Astrocyte (in vitro differentiated cells and primary cell): ENCODE results near the gene PLPPR1. TPM values are rescaled to one million over a fixed set of nuclear protein-coding genes. Genes with fewer than 3 reads are reported as not detected.

Source experiments
- DNase-seq: peaks from one replicate; pipeline ENCODE4 v3.0.0-alpha.2; 2010; ENCODE audit warnings: low read depth
- FAIRE-seq: peaks from 2 replicates; lab custom pipeline; 2011; peaks lifted over from hg19 to GRCh38; lab: Jason Lieb, UNC
- H2AFZ ChIP-seq: 2 replicates; pipeline ENCODE4 v1.6.0; 2012; ENCODE audit warnings: low read depth, low read length, inconsistent platforms
- H3K27ac ChIP-seq: 2 replicates; pipeline ENCODE4 v1.5.1; 2011; ENCODE audit warnings: low read depth, low read length, inconsistent platforms
- H3K27me3 ChIP-seq: 2 replicates; pipeline ENCODE4 v1.6.0; 2011; ENCODE audit warnings: low read length, inconsistent platforms; ENCODE audit not compliant: insufficient read depth
- H3K36me3 ChIP-seq: 2 replicates; pipeline ENCODE4 v1.5.1; 2011; ENCODE audit warnings: low read length, inconsistent platforms; ENCODE audit not compliant: insufficient read depth
- H3K4me1 ChIP-seq: 2 replicates; pipeline ENCODE4 v1.5.1; 2011; ENCODE audit warnings: low read length, inconsistent platforms; ENCODE audit not compliant: insufficient read depth
- H3K4me2 ChIP-seq: 2 replicates; pipeline ENCODE4 v1.6.0; 2012; ENCODE audit warnings: low read length, inconsistent platforms
- H3K4me3 ChIP-seq: 2 replicates; pipeline ENCODE4 v1.5.1; 2011; ENCODE audit warnings: low read depth, mild to moderate bottlenecking, low read length, inconsistent platforms; ENCODE audit not compliant: insufficient read depth
- H3K79me2 ChIP-seq: 2 replicates; pipeline ENCODE4 v1.6.0; 2012; ENCODE audit warnings: mild to moderate bottlenecking, low read length, inconsistent platforms; ENCODE audit not compliant: insufficient read depth
- H3K9ac ChIP-seq: 2 replicates; pipeline ENCODE4 v1.6.0; 2012; ENCODE audit warnings: mild to moderate bottlenecking, low read length, inconsistent platforms
- H3K9me3 ChIP-seq: 2 replicates; pipeline ENCODE4 v1.5.1; 2012; ENCODE audit warnings: low read depth, mild to moderate bottlenecking, low read length, inconsistent platforms; ENCODE audit not compliant: insufficient read depth
- H4K20me1 ChIP-seq: 2 replicates; pipeline ENCODE4 v1.6.0; 2012; ENCODE audit warnings: low read length, inconsistent platforms; ENCODE audit not compliant: insufficient read depth
- H3K27ac Mint-ChIP-seq: one replicate; pipeline ENCODE4 v1.8.0; 2021; ENCODE audit warnings: mild to moderate bottlenecking, mixed read lengths; ENCODE audit not compliant: unreplicated experiment
- H3K27me3 Mint-ChIP-seq: one replicate; pipeline ENCODE4 v1.8.0; 2021; ENCODE audit warnings: low read depth, mixed read lengths; ENCODE audit not compliant: unreplicated experiment
- H3K36me3 Mint-ChIP-seq: one replicate; pipeline ENCODE4 v1.8.0; 2021; ENCODE audit warnings: low read depth, mixed read lengths; ENCODE audit not compliant: unreplicated experiment
- H3K4me1 Mint-ChIP-seq: one replicate; pipeline ENCODE4 v1.8.0; 2021; ENCODE audit warnings: low read depth, mixed read lengths; ENCODE audit not compliant: unreplicated experiment
- H3K4me3 Mint-ChIP-seq: one replicate; pipeline ENCODE4 v1.8.0; 2021; ENCODE audit warnings: mild to moderate bottlenecking, moderate library complexity, mixed read lengths; ENCODE audit not compliant: unreplicated experiment
- H3K9me3 Mint-ChIP-seq: one replicate; pipeline ENCODE4 v1.8.0; 2021; ENCODE audit warnings: mild to moderate bottlenecking, mixed read lengths; ENCODE audit not compliant: unreplicated experiment
- EZH2 ChIP-seq: IDR thresholded peaks from 2 replicates; pipeline ENCODE4 v1.6.1; 2012; ENCODE audit warnings: mild to moderate bottlenecking, low read length, inconsistent platforms; ENCODE audit not compliant: insufficient read depth
- total RNA-seq: library from RNA; stranded (reverse); gene quantifications from 2 replicates; pipeline ENCODE4 v1.2.1, GENCODE V29; 2021
- TF ChIP-seq, protein P1 (sequence below): IDR thresholded peaks from 2 replicates; pipeline ENCODE4 v1.5.1; 2011; ENCODE audit warnings: low read depth, mild to moderate bottlenecking, inconsistent platforms, low read length, moderate library complexity; ENCODE audit not compliant: insufficient read depth

The PLPPR1 gene
- total RNA-seq, 1 donor from 2014 or later: not detected

DNA sequence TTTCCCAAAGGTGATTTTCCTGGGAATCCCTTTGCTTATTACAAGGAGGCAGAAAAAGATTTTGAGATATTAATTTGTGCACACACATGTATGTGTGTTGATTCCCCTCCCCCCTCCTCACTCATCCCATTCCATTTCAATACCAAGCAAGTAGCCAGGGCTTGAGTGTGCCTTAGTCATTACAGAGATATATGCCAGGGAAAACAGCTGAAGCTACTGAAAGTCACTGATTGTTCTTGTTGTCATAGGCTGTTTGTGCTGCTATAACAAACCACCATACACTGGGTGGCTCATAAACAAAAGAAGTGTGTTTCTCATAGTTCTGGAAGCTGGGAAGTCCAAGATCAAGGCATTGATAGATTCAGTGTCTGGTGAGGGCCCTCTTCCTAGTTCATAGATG is 197.6 kb downstream of the PLPPR1 start:
- no peaks in the 10 kb centered on the region for H3K36me3 Mint-ChIP-seq
- DNase-seq (no peak), FAIRE-seq (no peak)
- H3K36me3 ChIP-seq: no peaks in the 10 kb centered on the region
- H3K4me1 Mint-ChIP-seq: no peaks in the 10 kb centered on the region
- H3K27ac ChIP-seq: no peak overlapping the region
- H3K9me3 ChIP-seq: no peaks in the 10 kb centered on the region
- H3K27me3 ChIP-seq: no peaks in the 10 kb centered on the region
- no peaks in the 10 kb centered on the region for H3K9me3 Mint-ChIP-seq
- no peak overlapping the region for H3K4me3 ChIP-seq
- H2AFZ ChIP-seq: no peak overlapping the region
- H4K20me1 ChIP-seq: no peaks in the 10 kb centered on the region
- H3K27ac Mint-ChIP-seq: no peak overlapping the region
- no peak for TF ChIP-seq EZH2
- TF ChIP-seq, protein P1, sequence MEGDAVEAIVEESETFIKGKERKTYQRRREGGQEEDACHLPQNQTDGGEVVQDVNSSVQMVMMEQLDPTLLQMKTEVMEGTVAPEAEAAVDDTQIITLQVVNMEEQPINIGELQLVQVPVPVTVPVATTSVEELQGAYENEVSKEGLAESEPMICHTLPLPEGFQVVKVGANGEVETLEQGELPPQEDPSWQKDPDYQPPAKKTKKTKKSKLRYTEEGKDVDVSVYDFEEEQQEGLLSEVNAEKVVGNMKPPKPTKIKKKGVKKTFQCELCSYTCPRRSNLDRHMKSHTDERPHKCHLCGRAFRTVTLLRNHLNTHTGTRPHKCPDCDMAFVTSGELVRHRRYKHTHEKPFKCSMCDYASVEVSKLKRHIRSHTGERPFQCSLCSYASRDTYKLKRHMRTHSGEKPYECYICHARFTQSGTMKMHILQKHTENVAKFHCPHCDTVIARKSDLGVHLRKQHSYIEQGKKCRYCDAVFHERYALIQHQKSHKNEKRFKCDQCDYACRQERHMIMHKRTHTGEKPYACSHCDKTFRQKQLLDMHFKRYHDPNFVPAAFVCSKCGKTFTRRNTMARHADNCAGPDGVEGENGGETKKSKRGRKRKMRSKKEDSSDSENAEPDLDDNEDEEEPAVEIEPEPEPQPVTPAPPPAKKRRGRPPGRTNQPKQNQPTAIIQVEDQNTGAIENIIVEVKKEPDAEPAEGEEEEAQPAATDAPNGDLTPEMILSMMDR: no peak
- no peak overlapping the region for H3K4me3 Mint-ChIP-seq
- H3K79me2 ChIP-seq: no peaks in the 10 kb centered on the region
- no peak overlapping the region for H3K4me2 ChIP-seq
- H3K4me1 ChIP-seq: no peaks in the 10 kb centered on the region
- H3K27me3 Mint-ChIP-seq: peaks cover 2% of the 10 kb centered on the region
- H3K9ac ChIP-seq: no peak overlapping the region

DNA sequence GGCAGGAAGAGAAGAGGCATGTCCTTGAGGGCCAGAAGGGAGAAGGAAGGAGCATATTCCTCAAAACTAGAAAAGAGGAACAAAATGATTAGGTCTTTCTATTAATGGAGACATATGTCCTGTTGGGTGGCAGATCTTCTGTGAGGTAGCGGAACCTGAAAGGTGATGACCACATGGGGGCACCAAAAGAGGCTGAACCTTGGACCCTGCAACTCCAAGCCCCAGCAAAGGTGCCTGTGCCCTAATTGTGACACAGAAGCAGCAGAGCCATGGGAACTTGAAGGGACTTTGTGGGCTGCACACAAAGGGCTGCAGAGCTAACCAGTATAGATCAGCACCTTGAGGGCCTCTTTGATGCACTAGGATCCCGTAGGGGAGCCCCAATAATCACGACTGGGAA is 198.3 kb downstream of the PLPPR1 start:
- Histone ChIP-seq H3K36me3 (no peaks in the 10 kb centered on the region), H3K4me2 (no peak overlapping the region), H3K9ac (no peak overlapping the region), H3K4me1 (no peaks in the 10 kb centered on the region), H3K79me2 (no peaks in the 10 kb centered on the region), H3K27me3 (no peaks in the 10 kb centered on the region), H3K4me3 (no peak overlapping the region), H2AFZ (no peak overlapping the region), H3K9me3 (no peaks in the 10 kb centered on the region), H3K27ac (no peak overlapping the region), H4K20me1 (no peaks in the 10 kb centered on the region)
- H3K27ac Mint-ChIP-seq: no peak overlapping the region
- no peak for FAIRE-seq
- TF ChIP-seq, protein P1: no peak
- no peak for TF ChIP-seq EZH2
- H3K9me3 Mint-ChIP-seq: no peaks in the 10 kb centered on the region
- DNase-seq: no peak
- no peak overlapping the region for H3K4me3 Mint-ChIP-seq
- H3K4me1 Mint-ChIP-seq: no peaks in the 10 kb centered on the region
- peaks cover 2% of the 10 kb centered on the region for H3K27me3 Mint-ChIP-seq
- no peaks in the 10 kb centered on the region for H3K36me3 Mint-ChIP-seq

DNA sequence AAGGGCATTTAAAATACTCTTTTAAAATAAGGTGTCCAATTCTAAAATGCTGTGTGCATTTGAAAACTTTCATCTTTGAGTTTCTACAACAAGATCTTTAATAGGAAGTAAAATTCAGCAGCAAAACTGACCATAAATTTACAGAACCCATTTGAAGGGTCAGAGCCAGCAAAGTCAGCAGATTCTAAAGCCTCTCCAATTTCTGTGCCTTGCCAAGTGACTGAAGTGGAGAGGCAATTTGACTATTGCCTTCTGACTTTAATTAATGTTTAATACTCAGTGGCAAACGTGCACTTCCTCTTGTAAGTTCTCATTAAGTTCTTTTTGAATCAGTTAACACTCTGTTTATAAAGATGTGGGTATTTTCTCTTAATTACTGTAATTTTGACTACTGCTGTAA is 201.1 kb downstream of the PLPPR1 start:
- H3K79me2 ChIP-seq: no peaks in the 10 kb centered on the region
- H3K36me3 ChIP-seq: no peaks in the 10 kb centered on the region
- Mint-ChIP-seq H3K36me3 (peaks cover 2% of the 10 kb centered on the region), H3K27me3 (peaks cover 2% of the 10 kb centered on the region), H3K9me3 (no peaks in the 10 kb centered on the region), H3K27ac (no peak overlapping the region), H3K4me1 (no peaks in the 10 kb centered on the region), H3K4me3 (no peak overlapping the region)
- H3K27ac ChIP-seq: no peak overlapping the region
- H3K9me3 ChIP-seq: no peaks in the 10 kb centered on the region
- no peaks in the 10 kb centered on the region for H4K20me1 ChIP-seq
- FAIRE-seq (no peak), DNase-seq (no peak)
- no peak overlapping the region for H2AFZ ChIP-seq
- H3K4me1 ChIP-seq: no peaks in the 10 kb centered on the region
- no peak for TF ChIP-seq EZH2
- TF ChIP-seq, protein P1: no peak
- no peak overlapping the region for H3K4me3 ChIP-seq
- no peak overlapping the region for H3K4me2 ChIP-seq
- H3K27me3 ChIP-seq: no peaks in the 10 kb centered on the region
- H3K9ac ChIP-seq: no peak overlapping the region
